Amygdala (tissue), 56 donors: ENCODE measurements around the gene TSPAN17.

Experiments
- DNase-seq, 56 donors: peaks; one replicate each; lab custom pipeline; 2025; lab: John Stamatoyannopoulos, UW

TSPAN17 gene

GRCh38 chr5:176638437-176638836, 8.8 kb upstream of the TSPAN17 start:
- DNase-seq = no peak

- DNase-seq = no peak
These were observed 8.1 kb upstream of the TSPAN17 start for GRCh38 chr5:176639208-176639607.

GRCh38 chr5:176639981-176640380, 7.3 kb upstream of the TSPAN17 start:
- DNase-seq = peak in 47 of 56 donors; percentile 19 to 88 (median 60)

GRCh38 chr5:176640616-176641015, 6.7 kb upstream of the TSPAN17 start:
- DNase-seq = no peak

- no peak for DNase-seq
These were observed 4.4 kb upstream of the TSPAN17 start for GRCh38 chr5:176642675-176643490.

- DNase-seq = no peak
These were observed 3.6 kb upstream of the TSPAN17 start for GRCh38 chr5:176643491-176644219.

GRCh38 chr5:176644294-176644693, 3.0 kb upstream of the TSPAN17 start:
- no peak for DNase-seq

- DNase-seq = no peak
These were observed 2.2 kb upstream of the TSPAN17 start for GRCh38 chr5:176644878-176645670.

- no peak for DNase-seq
These were observed 1.1 kb upstream of the TSPAN17 start for GRCh38 chr5:176646049-176646706.

GRCh38 chr5:176646707-176647029, 616 bp upstream of the TSPAN17 start:
- DNase-seq = no peak

- DNase-seq = peak in 13 of 56 donors; percentile 18 to 63 (median 35)
These were observed 674 bp downstream of the TSPAN17 start for GRCh38 chr5:176647843-176648473.

GRCh38 chr5:176648474-176649194, 1.4 kb downstream of the TSPAN17 start:
- DNase-seq = no peak

GRCh38 chr5:176650354-176650884, 3.1 kb downstream of the TSPAN17 start:
- DNase-seq = peak in 3 of 56 donors; percentile 12 to 30 (median 26)

- no peak for DNase-seq
These were observed 4.2 kb downstream of the TSPAN17 start for GRCh38 chr5:176651472-176651980.

GRCh38 chr5:176652136-176652535, 4.9 kb downstream of the TSPAN17 start:
- DNase-seq = peak in 30 of 56 donors; percentile 7 to 70 (median 42)

- DNase-seq = peak in 2 of 56 donors; percentile 31 to 36
These were observed 6.4 kb downstream of the TSPAN17 start for GRCh38 chr5:176653401-176654385.

- DNase-seq = no peak
These were observed 7.6 kb downstream of the TSPAN17 start for GRCh38 chr5:176654856-176655255.
